GM12872 (cell line): ENCODE data around the gene TAF3.

Experiments
- TF ChIP-seq, protein P1 (sequence below): IDR thresholded peaks from 3 replicates; pipeline ENCODE4 v1.5.1; 2011; ENCODE audit warnings: low read depth, mild to moderate bottlenecking, low read length, moderate library complexity; ENCODE audit not compliant: insufficient read depth

The TAF3 gene

DNA sequence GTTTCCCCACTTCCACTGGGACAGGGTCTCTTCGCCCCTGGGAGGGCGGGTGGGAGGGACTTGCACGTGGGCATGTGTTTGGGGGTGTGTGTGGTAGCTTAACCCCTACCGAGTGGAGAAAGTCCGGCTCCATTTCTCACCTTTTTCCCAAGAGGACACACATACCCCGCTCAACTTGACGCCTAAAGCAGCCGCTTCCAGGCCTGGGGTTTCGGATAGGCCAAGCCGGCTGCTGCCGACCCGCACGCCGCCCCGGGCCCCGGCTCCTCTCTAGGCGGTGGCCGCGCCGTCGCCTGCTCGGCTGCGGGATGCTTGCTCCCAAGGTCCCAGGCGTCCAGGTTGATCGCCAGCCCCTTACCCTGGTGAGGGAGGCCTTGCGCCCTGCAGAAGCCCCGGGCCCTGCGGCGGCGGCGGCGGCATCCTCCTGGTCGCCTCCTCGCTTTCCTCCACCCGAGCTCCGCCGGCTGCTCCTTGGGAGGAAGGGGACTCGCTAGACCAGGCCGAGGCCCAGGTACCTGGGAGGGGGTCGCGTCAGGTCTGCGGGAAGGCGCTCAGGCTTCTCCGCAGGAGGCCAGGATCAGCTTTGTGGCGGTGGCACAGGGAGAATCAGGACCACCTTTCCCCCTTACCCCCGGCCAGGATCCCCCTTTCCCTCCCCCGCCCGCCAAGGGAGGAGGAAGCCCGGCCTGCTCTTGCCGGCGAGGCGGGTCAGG lies 233.0 kb downstream of the TAF3 start:
- TF ChIP-seq, protein P1, sequence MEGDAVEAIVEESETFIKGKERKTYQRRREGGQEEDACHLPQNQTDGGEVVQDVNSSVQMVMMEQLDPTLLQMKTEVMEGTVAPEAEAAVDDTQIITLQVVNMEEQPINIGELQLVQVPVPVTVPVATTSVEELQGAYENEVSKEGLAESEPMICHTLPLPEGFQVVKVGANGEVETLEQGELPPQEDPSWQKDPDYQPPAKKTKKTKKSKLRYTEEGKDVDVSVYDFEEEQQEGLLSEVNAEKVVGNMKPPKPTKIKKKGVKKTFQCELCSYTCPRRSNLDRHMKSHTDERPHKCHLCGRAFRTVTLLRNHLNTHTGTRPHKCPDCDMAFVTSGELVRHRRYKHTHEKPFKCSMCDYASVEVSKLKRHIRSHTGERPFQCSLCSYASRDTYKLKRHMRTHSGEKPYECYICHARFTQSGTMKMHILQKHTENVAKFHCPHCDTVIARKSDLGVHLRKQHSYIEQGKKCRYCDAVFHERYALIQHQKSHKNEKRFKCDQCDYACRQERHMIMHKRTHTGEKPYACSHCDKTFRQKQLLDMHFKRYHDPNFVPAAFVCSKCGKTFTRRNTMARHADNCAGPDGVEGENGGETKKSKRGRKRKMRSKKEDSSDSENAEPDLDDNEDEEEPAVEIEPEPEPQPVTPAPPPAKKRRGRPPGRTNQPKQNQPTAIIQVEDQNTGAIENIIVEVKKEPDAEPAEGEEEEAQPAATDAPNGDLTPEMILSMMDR = no peak

DNA sequence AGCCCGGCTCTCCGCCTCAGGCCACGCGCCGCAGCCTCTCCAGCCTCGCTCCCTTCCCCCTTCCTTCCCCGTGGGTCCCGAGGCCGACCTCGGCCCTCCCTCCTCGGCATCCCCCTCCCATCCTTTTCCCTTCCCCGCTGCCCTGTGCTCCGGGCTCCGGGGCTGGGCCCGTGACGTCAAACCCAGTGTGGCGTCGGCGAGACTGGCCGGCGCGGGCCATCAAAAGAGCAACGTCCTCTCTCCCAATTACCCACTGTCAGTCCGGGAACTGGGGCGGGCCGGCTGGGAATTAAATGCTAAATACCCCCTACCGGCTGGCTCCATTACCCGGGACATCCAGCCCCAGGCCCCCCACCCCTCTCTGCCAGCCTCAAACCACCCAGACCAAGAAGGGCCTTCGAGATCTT lies 233.5 kb downstream of the TAF3 start:
- TF ChIP-seq, protein P1 = no peak

DNA sequence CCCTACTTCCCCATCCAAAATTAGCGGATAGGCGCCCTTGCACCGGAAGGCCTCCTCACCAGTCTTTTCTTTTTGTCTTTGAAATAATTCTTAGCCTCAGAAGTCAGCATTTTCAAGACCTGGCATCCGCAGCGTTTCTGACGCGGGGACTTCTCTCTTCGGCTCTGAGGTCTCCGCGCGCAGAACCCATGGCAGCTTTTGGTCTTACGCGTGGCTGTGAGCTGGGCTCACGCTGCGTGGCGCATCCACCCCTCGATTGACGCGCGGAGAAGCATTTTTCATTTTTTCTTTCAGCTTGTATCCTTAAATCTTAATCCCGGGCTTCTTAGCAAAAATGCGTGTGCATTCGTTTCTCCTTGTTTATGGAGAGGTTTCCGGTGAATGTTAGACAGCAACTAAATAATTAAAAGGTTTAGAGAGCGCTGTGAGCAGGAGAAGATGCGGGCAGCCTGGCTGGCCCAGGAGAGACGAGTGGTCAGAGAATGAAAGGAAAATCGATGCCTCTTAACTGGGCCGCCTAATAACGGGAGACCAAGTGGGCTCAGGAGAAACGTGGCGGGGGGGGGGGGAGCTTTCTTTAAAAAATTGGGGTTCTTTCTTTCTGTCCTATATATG lies 234.1 kb downstream of the TAF3 start:
- TF ChIP-seq, protein P1 = no peak

DNA sequence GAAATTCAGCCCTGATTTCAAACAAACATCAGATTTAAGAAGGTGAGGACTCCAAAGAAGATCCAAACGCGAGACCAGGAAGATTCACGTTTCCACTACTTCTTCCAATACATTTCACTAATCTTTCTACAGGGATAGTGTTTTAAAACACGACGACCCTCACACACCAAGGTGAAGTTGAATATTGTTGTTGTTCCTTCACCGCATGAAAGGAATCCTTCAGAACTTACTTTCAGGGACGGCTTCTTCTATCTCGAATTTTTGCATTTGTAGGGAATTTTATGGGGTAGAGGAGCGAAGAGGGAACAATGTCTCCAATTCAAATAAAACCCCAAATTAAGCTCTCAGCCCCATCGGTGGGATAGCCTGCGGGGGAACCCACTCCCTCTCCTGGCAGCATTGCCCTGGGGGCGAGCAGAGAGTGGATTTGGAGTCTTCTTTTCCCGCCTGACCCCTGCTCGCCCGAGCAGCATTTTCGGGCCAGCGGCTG lies 234.7 kb downstream of the TAF3 start:
- TF ChIP-seq, protein P1 = no peak

DNA sequence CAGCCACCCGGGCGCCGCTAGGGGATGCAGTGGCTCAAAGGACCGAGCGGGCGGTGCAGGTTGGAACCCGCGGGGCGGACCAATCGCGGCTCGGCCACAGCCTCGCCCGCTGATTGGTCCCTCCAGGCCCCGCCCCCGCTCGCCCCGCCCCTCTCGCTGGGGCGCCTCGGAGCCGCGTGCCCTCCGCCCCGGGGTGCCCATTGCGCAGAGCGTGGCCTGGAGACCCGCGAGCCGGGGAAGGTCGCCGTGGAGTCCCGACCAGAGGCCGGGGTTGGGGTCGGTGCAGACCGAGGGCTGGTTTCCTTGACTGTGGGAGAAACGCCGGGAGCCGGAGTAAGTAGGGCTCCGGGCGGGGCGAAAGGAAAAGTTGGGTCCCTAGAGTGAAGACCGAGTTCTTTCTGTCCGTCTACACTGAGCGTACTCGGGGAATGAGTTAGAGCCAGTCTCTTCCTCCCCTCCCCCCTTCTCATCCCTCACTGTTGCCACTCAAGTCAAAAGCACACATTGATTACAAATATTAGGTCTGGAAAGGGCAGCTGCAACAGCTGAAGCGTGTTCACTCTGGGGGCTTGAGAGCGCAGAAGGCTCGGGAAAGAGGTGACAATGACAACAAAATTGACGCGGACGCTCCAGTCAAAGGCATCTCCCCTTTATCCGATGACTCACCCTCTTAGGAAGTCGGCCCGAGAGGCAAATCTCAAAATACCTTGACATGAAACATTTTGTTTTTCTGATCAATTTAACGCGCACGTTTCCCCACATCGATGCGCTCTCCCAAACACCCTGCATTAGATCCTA lies 235.3 kb downstream of the TAF3 start:
- TF ChIP-seq, protein P1 = peak; percentile 92

DNA sequence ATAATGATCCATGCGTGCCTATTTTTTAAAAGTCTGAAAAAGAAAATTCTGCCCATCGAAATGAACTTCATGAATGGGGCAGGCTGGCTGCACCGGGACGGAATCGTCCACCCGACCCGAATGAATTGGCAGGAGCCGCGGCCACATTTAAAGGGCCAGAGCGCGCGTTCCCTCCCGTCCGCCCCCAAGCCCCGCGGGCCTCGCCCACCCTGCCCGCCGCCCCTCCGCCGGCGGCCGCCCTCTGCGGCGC lies 235.9 kb downstream of the TAF3 start:
- TF ChIP-seq, protein P1 = no peak
